T-helper 1 cell treated with Interleukin-12 subunit alpha and Interleukin-12 subunit beta and Interleukin-4 antibody, amounts not matched to agents 30 ng/mL and 1 ng/mL, for 36 hours (primary cell): ENCODE measurements around the gene CROCC2. TPM values are rescaled to one million over a fixed set of nuclear protein-coding genes. Genes with fewer than 3 reads are reported as not detected.

ENCODE experiments used
- intact Hi-C: fragments of 100-400 bp; cut with micrococcal nuclease; formaldehyde crosslinking; loops from one replicate; pipeline ENCODE4 v1.15.1; 2024
- total RNA-seq: library from RNA; stranded (reverse); gene quantifications from 2 replicates; pipeline ENCODE4 v1.2.3, GENCODE V29; 2022

The CROCC2 gene
- total RNA-seq, 1 donor from 2014 or later = not detected

DNA sequence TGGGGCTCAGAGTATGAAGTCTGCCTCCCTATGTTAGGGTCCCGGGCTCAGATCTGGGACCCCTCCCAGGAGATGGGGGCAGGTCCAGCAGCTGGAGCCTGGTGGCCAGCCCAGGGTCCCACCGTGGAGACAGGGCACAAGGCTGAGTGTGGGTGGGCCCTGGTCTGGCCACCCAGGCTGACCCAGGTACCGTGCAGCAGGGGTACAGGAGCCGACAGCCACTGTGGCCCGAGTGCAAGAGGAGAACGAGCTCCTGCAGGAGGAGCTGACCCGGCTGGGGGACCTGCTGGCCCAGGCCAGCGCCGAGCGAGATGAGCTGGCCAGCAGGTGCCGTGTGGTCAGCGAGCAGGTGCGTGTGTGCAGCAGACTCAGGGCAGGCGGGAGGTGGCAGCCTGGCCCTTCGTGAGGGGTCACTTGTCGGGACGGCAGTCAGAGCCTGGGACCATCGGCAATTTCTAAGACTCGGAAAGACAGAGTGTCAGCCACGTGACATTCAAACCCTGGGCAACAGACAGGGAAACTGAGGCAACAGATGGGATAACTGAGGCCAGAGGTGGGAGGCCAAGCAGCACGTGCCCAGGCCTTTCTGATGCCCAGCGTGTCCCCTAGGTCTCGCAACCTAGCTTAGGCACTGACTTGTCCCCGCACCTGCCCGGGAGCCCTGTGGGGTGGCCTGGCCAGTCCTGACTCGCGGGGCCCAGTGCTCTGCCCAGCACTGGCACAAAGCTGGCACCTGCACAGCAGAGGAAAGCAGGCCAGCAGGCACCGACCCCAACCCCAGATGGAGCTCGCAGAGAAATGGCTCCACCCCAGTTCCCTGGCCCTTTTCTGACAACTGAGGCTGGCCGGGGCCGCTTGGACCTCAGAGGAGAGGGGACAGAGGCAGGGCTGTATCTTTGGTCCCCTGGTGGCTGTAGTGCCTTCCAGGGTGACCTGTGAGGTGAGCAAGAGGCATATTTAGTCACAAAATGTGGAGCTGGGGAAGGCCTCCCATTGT is 13.9 kb downstream of the CROCC2 start:
- intact Hi-C loops = no loop called here

DNA sequence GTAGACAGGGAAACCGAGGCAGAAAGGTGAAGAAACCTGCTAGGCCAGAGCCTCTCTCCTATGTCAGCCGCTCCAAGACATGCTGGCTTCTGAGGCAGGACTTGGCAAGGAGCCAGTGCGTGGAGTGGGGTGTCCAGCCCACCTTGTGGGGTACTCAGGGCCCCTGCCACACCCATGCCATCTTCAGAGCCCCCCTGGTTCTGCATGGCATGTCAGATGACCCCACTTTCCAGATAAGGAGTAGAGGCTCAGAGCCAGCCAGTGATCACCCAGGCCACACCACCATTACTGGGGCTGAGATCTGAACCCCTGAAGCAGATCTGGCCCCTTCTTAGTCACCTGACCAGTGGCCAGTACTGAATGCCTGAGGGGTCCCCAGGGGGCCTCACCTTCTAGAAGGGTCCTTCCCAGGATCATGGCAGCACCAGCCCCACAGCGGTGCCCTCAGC is 14.7 kb downstream of the CROCC2 start:
- intact Hi-C loops = no loop called here

DNA sequence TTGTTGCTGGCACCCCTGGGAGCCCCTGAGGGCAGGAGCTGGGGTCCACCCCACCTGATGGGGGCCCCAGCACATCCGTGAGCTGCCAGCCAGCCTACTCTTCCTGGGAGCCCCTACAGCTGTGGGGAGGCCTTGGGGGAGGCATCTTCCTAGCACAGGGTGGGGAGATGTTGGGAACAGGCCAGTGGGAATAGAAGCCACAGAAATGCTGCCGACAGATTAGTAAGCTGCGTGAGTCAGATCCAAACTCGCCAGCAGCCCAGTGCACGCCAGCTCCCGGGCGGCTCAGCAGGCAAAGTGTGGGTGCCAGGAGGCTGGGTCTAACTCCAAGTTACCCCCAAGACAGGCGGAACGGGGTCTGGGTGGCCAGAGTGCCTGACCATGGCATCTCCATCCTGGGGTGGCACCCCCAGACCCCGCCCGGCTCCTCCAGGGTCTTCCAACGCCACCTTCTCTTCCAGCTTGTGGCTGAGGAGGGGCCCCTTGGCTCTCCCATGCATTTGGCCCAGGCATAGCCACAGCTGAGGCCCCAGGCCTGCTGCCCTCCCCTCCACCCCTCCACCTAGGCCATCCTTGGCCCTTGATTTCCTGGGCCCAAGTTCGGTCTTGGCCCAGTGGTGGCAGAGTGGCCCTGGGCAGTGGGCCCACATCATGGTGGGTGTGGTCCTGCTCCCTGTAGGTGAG is 15.3 kb downstream of the CROCC2 start:
- intact Hi-C loops = no loop called here

DNA sequence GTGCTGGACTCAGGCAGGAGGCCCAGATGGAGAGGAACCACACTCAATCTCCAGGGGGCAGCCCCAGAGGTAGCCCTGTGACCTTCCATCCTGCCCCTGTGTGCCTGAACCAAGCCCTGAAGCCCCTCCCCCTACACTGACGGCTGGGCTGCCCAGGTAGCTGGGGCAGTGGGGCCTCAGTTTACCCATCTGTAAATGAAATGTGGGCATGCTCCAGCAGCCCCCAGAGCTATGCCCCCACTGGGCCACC is 15.8 kb downstream of the CROCC2 start:
- intact Hi-C loops = no loop called here

DNA sequence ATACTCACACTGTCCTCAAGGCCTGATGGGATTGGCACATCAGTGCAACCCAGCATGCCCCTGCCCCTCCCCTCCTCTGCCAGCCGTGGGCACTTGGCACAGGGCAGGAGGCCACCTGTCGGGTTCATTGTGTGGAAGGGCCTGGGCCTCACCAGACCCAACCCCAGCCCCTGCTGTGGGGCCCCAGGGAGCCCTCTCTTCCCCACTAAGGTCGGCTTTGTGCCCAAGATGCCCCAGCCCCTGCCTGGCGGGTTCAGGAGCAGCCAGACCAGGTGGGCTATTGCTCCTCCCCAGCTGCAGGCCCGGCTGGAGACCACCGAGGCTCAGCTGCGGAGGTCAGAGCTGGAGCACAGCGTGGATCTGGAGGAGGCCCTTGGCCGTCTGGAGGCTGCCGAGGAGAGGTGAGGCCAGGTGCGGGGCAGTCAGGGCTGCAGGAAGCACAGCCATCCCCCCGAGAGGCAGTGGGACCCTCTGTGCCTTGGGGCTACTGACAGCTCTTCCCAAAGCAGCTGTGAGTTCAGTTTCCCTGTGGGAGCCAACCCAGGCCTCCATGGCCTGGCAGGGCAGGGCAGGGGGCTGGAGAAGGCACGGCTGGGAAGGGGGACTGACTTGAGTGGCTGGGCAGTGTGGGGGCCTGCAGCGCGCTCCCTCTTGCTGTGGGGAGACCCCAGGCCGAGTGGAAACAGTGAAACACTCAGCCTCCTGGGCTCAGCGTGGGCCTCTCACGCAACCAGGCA is 16.3 kb downstream of the CROCC2 start:
- intact Hi-C loops = no loop called here

DNA sequence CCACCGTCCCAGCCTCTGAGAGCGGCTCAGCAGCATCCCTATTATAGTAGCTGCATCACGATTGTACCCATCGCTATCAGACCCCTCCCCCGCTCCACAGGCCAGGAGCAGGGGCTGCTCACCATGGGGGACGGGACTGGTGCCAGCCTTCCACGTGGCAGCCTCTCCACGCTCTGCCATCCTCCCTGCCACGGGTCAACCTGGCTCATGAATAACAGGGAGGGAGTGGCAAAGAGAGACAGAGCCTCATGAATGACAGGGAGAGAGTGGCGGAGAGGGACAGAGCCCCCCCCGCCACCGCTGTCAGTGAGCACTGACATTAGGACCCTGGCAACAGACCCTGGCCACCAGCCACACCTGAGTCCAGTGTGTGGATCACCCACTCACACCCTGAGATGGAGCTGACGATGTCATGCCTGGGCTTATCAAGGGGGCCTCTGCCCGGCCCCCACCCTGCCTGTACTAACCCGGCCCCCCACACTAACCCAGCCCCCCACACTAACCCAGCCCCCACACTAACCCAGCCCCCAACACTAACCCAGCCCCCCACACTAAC is 16.9 kb downstream of the CROCC2 start:
- intact Hi-C loops = no loop called here

DNA sequence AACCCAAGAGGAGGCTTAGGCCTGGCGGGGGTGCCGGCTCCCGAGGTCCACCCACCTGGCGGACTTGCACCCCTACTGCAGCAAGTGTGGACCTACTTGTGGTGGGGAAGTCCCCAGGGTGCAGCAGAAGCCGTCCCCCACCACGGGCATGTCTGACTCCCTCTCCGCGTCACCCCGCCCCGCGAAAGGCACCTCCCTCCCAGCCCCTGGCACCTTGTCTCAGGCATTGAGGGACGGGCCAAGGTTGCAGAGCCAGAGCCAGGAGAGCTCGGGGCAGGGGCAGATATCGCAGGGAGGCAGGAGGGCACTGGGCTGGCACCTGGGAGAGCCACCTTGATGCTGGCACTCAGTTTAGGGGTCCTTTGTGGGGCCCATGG is 19.0 kb downstream of the CROCC2 start:
- intact Hi-C loops = no loop called here

DNA sequence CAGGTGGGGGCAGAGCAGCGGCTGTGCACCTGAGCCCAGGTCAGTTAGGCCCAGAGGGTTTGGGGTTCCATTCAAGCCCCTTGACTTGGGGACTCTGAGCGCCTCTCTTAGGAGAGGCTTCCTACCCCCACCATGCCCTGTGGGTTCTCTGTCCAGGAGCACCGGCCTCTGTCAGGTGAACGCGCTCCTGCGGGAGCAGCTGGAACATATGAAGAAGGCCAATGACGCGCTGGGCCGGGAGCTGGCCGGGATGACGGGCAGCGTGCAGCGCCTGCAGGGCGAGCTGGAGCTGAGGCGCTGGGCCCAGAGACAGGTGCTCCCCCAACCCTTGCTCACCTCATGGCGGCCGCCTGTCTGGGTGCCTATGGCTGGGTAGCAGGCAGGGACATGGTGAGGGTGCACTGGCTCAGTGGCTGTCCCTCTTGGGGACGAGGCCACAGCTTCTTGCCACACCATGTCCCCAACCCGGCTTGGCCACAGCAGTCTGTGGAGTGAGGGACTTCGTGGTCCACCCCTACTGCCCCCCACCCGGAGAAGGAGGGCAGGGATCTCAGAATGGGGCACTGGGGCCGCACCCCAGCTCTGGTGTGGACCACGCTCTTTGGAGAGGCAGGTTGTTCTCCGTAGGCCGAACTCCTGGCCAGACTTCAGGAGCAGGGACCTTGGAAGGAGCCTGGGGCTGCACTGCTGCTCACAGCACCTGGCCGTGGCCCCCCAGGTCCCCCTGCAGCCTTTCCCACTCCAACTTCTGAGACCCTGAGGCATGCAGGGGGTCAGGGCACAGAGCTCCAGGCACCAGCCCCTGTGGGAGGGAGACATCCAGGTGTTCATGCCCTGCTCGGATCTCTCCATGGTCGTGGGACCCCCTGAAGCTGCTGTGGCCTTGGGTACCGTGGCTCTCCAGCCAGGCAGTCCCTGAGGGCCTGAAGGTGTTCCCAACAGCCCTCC is 19.7 kb downstream of the CROCC2 start:
- intact Hi-C loops = no loop called here

DNA sequence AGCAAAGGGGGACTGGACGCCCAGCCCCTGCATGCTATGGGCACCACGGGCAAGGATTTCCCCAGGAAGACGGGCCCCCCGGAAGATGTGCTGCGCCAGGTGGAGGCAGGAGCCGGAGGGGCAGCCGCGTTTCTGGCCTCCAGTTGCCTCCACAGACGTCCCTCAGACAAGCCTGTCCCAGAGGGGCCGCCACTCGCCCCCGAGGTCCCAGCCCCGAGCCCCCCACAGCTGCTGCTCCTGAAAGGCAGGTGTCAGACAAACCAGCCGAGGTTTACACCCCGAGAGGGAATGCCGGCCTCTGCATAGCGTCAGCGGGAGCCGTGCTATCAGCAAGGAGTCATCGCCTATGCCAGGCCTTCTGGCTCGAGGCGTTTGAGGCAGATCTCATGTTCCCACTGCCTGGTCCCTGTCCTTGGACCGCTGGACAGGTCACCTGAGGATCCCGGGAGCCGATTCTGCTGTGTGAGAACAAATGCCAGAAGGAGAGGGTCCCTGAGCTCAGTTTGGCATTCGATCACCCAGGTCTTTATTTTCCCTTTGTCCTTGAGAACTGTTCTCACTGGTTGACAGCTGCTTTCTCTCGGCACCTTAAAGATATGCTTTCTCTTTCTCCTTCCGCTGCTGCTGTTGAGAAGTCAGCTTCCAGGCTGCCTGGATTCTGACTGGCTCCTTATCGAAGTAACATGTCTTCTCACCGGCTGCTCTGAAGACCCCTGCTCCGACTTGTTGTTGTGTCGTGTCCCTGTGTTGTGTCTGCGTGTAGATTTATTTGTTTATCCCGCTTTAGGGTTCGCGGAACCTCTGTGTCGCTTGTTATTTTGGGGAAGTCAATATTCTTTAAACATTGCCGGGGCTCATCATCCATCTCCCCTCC is 20.6 kb downstream of the CROCC2 start:
- intact Hi-C loops = no loop called here

DNA sequence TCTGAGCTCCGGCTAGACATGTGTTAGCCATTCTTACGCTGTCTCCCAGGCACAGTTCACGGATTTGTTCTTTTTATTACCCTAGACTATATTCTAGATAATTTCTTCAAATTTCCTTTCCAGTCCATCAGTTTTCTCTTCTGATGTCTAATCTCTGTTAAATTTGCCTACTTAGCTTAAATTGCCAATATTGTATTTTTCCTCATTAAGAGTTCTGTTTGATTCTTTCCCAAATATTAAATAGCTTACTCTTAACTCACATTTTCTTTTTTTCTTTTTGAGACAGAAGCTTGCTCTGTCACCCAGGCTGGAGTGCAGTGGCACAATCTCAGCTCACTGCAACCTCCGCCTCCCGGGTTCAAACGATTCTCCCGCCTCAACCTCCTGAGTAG is 21.2 kb downstream of the CROCC2 start:
- intact Hi-C loops = no loop called here

DNA sequence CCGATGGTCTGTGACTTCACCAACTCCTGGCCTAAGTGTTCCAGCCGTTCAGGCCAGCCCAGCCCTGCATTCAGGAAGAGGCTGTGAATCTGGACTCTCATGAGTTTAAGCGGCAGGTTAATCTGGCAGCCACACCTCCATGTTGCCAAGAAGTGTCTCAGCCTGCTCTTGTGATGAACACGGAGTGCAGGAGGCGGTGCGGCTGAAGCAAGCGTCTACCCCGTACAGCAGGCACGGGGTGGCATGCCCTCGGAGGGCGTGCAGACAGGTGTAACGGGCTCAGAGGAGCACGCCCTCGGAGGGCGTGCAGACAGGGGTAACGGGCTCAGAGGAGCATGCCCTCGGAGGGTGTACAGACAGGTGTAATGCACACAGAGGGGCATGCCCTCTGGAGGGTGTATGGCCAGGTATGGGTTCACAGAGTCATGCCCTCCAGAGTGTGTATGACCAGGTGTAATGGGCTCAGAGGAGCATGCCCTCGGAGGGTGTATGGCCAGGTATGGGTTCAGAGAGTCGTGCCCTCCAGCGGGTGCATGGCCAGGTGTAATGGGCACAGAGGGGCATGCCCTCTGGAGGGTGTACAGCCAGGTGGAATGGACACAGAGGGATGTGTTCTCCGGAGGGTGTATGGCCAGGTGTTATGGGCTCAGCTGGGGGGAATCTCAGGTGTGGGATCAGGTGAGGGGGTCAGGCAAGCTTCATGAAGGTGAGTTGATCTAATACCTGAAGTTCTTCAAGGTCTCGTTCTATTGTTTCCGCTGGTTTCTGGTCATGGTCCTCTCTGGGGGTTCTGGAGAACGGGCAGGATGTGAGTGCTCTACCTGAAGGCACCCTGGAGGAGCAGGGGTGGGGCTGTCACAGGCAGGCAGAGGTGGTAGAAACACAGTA is 22.6 kb downstream of the CROCC2 start:
- intact Hi-C loops = no loop called here

DNA sequence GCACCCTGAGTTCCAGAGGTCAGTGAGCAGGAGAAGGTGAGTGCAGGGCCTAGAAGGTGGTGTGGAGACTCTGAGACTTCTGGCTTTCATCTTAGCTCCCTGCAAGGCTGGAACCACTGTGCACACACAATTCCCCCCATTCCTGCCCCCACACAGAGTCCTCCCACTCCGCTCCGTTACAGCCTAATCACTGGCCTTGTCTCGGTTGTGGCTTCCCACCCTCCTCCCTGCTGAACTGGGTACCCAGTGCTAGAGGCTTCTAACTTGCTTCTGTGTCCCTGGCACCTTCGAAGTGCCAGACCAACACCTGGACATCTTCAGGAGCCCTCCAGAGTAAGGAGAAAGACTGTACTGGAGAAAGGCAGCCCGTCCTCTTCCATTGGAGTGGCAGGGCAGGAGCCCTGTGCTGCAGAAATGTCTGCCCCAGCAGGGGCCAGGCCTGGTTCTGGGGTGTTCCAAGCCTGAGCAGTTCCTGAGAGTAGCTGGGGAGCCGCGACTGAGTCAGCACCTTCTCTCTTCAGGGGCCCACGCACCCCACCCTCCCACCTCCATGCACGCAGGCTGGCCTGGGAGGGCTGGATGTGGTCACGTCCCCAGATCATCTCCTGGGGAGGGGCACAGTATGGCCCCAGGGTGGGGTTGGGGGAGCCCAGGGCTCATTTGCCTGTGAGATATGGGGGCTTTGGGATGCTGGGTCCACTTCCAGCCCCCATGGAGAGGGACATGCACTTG is 23.4 kb downstream of the CROCC2 start:
- intact Hi-C loops = no loop called here

DNA sequence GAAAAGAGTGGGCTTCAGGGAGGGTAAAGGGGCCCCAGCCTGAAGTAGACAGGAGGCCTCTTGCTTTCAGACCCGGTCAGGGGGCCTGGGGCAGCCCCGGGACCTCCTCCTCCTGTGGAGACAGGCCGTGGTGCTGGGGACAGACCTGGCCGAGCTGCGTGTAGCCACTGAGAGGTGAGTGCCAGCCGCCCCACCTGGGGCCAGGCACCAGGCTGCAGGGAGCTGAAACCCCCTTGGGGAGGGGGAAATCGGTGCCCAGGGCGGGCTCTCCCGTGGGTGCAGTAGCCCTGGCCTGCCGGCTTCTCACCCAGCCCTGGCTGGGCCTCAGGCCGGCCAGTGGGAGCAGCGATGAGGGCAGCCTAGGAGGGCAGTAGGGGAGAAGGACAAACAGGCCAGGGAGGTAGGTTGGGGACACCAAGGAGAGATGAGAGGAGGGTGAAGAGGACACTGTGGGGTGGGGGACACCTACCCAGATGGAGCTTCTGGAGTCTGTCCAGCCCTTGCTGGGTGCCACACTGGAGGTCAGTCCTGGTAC is 24.0 kb downstream of the CROCC2 start:
- intact Hi-C loops = no loop called here

DNA sequence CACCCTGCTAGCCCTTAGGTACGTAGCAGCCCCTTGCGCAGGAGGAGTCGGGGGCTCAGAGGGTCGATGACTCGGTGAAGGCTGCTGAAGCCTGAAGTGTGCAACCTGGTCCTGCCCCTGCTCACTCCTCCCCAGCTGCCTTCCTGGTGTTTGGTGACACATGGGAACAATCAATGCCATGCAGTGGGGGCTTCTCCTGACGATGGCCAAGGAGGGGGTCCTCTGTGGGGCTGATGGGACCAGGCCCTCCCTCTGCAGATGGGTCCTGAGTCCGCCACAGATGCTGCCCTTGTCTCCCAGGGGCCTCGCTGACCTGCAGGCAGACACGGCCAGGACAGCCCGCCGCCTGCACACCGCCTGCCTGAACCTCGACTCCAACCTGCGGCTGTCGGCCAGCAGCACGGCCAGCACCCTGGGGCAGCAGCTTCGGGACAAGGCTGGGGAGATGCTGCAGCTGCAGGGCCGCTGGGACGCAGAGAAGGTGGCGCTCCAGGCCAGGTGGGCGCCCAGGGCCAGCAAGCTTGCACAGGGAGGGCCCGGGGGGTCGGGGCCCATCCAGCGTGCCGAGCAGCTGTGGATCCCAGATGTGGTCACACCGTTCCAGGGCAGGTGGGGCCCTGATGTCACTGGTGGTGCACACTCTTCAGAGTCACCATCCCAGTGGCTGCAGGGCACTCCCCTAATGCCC is 24.6 kb downstream of the CROCC2 start:
- intact Hi-C loops = no loop called here

DNA sequence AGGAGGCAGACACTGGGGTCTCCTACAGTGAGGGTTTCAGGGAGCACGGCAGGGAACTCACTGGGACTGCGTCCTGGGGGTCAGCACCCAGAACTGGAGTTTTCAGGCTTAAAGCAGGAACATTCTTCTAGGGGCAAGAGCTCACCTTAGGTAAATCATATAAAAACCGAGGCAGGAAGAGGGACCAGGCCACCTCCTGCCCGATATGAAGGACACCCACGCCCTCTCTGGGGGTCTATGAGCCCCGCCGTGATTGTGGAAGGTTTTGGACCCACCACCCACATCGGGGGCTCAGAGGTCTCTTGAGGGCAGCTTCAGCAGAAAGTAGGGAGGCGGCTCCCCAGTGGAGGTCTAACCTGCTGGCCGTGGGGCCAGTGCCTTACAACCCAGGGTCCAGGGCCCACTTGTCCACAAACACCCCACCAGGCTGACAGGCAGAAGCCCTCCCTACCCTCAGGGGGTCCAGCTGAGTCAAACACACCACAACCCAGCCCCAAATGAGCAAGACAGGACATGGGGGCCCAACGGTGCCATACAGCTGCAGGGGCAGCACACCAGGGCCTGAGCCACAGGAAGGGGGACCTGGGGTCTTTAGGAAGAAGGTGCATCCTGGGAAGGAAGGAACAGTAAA is 25.3 kb downstream of the CROCC2 start:
- intact Hi-C loops = no loop called here

DNA sequence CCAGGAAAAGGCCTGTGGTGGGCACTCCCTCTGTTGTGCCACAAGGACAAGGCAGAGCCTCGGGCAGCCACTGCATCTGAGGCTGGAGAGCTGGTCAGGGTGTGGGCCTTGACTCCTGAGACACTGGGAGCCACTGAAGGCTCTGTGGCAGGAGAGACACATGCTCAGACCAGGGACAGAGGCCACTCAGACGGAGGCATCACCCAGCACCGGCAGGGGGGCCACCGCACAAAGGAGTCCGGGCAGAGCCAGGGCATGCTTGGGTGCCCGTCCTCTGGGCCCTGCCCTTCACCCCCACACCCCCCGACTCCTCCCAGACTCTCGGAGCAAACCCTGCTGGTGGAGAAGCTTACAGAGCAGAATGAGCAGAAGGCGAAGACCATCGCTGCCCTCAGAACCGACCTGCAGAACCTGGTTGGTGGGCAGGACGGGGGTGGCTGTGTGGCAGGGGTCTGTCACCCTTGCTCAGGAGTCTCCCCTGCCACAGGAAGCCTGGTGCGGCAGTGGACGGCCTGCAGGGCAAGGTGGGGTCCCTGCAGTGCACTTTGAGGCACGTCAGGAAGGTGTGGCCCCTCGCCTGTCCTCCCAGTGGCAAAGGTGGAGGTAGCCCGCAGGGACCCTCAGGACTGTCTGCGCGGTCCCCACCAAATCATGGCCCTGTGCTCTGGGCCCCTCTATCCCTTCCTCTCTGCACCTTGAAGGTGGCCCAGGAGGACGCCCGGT is 26.0 kb downstream of the CROCC2 start:
- intact Hi-C loops = no loop called here
